ENCODE data around the gene NEDD9. TPM values are rescaled to one million over a fixed set of nuclear protein-coding genes. Genes with fewer than 3 reads are reported as not detected.

NEDD9 gene
- total RNA-seq, 1 donor from 2014 or later: 39.1 TPM

DNA sequence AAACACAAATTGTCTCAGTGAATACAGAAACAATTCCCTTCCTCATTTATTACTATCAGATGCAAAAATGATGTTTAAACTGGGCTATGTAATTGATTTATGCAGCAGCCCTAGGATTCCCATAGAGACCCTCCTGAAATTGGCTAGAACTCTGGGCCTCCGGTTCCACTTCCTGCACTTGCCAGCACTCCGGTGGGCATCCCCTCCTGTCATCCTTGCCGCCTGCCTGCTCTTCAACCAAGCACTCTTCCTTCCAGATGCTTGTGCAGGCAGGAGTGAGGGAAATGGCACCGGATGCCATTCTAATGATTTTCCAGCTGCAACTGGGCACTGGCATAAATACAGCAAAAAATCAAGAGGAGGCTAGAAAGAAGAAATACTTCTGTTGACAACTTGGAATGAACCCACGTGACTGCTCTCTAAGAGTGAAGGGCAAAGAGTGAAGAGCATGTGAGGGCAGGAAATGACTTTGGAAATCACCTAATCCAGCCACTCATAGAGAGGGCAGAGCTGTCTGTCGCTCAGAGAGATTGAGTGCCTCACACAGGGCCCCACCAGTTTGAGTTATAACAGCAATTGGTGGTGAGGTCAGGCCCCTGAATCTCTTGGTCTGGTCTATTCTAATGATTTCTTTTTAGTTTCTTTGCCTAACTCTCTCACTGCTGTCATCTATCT lies 3.7 kb upstream of the NEDD9 start:
- DNase-seq (ENCODE audit: low spot score in 2 of 2): no peak
- FAIRE-seq: no peak

GRCh38 chr6:11235062-11235461 lies 2.6 kb upstream of the NEDD9 start:
- DNase-seq (ENCODE audit: low spot score in 2 of 2) (no peak), FAIRE-seq (no peak)

DNA sequence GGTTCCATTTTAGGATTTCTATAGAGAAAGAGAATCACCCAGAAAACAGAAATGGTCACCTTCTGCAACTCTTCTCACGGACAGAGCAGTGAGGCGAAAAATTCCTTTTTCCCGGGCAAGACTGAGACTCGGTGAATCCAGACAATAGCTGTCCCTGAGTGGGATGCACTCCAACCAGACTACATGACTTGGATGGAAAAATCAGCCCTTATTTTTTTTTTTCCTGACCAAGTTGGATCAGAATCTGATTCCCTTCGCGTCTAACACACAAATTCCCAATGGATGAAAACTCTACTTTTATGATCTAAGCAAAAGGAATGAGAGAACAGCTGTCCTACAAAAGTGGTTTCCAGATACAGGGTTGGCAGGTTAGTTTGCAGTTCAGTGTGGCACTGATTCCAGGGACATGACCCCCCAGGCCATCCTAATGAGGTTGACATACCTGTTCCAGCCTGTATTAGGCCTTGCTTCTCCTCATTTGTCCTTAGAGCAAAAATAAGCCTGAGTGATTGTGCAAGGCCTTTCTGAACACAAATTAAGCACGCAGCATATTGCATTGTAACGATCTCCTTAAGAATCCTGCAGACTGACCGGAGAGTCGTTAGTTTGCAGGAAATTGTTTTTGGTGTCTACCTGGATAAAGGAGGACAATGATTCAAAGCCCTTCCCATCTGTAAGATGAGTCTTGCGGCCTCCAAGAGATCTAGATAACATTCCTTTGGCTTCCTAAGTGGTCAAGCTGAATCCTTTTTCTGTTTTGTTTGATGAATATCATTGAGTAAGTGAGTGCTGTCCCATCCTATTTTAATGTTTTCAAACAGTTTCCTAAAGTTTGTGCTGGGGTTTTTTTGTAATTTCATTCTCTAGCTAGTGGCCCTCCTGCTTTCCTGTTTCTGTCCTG lies 1.5 kb upstream of the NEDD9 start:
- FAIRE-seq (no peak), DNase-seq (ENCODE audit: low spot score in 2 of 2) (no peak)

- DNase-seq (ENCODE audit: low spot score in 2 of 2) (no peak), FAIRE-seq (no peak)
These were observed 530 bp upstream of the NEDD9 start for GRCh38 chr6:11232770-11233626.

DNA sequence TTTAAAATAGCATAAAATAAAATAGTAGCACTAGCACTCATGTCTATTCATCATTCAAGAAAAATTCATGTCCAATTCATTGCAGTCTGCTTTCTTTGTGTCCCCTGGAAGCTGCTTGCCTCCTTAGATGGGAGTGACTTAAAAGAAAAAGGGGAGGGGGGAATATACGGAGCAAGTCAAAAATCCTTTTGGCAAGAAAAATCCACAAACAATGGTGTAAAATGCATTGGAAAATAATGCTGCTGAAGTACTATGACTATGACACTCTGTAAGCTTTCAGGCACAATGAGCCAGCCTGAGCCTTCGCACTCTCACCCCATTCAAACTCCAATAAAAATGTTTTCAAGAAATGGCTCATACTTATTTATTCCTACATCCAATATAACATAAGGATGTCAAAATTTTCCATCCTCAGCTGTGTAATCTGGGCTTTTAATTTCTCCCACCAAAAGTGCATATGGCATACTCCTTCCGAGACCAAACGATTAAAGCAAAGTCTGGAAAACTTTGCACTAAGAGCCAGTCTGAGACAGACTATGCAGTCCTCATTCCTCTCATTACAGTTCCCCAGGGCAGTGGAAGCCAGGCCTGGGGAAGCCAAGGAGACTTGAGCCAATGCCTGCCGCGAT lies 790 bp downstream of the NEDD9 start:
- FAIRE-seq: no peak
- no peak for DNase-seq (ENCODE audit: low spot score in 2 of 2)

GRCh38 chr6:11231108-11231463 lies 1.4 kb downstream of the NEDD9 start:
- DNase-seq (ENCODE audit: low spot score in 2 of 2) (no peak), FAIRE-seq (no peak)

GRCh38 chr6:11230158-11231107 lies 2.0 kb downstream of the NEDD9 start:
- no peak for DNase-seq (ENCODE audit: low spot score in 2 of 2)
- no peak for FAIRE-seq

DNA sequence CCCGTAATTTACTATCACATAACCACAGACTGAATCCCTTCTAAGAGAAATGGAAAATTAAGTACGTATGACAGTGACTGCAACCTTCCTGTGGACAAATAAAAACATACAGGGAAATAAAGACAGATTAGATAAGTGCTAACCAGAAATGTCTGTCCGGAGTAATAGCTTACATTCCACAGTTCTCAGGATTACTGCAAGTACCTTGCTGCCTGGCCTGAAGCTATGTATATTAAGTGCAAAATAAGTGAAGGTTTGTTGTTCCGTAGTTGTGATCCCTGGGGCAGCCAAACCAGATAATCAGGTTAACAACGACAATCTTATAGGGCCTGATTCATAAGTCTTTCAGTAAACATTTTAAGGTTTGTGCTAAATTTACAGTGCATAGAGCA lies 2.8 kb downstream of the NEDD9 start:
- no peak for DNase-seq (ENCODE audit: low spot score in 2 of 2)
- FAIRE-seq: no peak

- DNase-seq (ENCODE audit: low spot score in 2 of 2) (no peak), FAIRE-seq (no peak)
These were observed 3.4 kb downstream of the NEDD9 start for GRCh38 chr6:11228935-11229654.

DNA sequence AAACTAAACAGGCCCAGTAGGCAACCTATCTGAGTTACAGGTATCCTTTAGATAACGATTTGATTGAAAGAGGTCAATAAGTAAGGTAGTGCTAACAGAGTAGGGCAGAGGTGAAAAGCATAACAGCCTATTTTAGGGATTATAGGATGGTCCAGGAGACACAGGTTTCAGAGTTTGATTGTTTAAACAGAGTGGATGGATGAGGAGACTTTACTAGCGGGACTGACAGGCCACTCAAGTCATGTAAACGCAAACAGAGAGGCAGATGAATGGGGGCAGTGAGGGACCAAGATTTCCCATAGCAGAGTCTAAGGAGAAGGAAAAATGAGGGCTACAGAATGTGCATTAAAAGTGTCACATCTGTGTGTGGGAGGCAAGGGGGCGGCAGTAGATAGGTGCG lies 4.8 kb downstream of the NEDD9 start:
- no peak for FAIRE-seq
- no peak for DNase-seq (ENCODE audit: low spot score in 2 of 2)

- DNase-seq (ENCODE audit: low spot score in 2 of 2) (no peak), FAIRE-seq (no peak)
These were observed 6.5 kb downstream of the NEDD9 start for GRCh38 chr6:11226005-11226404.

- DNase-seq (ENCODE audit: low spot score in 2 of 2) (no peak), FAIRE-seq (no peak)
These were observed 7.5 kb downstream of the NEDD9 start for GRCh38 chr6:11224966-11225463.

DNA sequence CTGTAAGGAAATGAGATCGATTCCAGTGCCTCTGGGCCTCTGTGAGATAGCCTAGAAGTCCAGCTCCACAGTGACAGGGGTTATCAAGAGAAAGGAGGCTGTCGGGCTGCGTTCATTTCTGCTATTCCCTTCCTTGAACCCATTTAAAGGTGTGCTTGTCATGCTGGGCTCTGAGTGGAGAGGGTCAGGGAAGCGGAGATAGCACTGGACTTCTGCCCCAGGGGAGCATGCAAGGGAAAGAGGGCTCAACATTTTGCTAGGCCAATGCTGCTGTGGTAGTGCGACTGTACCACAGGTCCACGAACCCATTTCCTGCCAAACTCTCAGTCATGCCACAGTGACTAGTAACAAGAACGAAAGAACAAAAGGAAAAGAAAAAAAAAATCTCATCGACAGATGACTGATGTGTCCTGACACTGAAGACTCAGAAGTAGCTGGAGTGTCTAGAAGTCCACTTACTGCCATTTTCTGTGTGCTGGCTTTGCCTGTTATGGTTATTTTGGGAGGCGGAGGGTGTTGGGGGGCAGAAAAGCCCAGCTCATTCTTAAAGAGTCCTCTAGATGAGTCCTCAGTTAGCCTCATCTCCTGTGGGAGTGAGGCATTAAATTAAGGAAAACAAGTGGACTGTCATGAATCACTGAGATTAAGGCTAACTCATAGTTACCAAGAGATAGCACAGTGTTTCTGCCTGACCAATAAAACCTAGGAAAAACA lies 8.1 kb downstream of the NEDD9 start:
- FAIRE-seq: no peak
- no peak for DNase-seq (ENCODE audit: low spot score in 2 of 2)

DNA sequence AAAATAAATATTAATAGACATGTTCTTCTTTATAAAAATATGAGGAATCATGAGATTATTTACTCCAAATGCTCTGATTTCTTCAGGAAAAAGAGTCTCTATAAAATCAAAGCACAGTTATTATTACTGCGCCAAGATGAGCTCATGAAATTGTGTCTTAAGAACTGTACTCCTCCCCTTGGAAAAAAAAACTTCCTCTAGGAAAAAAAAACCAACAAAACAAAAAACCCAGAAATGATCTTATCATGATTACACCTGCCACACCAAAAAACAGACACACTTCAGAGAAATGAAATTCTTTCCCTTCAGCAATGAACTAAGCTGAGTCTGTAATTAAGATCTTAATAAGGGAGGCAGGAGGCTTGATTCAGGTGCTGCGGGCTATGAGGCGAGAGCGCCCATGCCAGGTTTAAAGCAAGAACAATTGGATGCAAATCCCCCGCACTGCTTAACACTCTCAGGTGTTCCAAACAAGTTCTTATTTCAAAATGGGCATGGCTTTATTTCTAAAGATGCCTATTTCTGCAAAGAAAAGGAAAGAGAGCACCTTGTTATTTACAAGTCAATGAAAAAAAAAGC lies 9.1 kb downstream of the NEDD9 start:
- DNase-seq (ENCODE audit: low spot score in 2 of 2): no peak
- no peak for FAIRE-seq

GRCh38 chr6:11222385-11223277 lies 9.8 kb downstream of the NEDD9 start:
- FAIRE-seq (no peak), DNase-seq (ENCODE audit: low spot score in 2 of 2) (no peak)

DNA sequence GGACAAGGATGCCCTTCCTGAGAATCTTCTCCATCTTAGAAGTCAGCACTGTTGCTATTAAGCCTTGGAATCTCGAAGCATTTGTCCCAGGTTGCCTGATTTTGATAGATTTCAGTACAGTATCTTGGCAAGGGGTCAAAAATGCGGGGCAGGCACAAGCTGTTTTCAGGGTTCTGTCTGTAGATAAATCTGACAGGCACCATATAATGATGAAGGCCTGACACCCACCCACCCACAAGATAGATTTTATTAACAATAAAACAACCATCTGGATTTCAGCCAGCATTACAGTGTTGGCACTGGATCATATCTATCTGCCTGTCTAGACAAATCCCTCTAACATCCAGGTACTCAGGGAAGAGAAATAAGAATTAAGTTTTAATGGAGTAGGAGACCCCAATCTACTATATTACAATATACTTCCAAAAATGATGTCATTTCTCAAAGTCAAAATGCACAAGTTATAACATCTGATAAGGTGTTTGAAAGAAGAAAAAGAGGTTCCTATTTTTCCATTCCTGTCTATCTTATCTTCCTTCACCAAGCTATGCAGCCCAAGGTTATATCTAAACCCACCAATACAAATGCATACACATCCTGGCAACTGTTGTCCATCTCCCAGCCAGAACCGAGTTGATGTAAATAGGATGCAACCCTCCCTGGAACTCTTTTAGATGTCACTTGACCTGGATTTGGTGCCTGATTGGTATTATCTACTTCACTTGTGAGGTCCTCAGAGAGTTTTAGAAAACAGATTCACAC lies 10.7 kb downstream of the NEDD9 start:
- FAIRE-seq: no peak

More for the DNA sequence above, 10.7 kb downstream of the NEDD9 start:
- no peak for DNase-seq (ENCODE audit: low spot score in 2 of 2)
